ENCODE results near the gene MRPL44. TPM values are rescaled to one million over a fixed set of nuclear protein-coding genes. Genes with fewer than 3 reads are reported as not detected.

MRPL44 gene
- total RNA-seq, 3 donors from 2014 or later (not counting 1 experiment from before 2014, with no cell fraction given): 27.6 to 35.1 (median 31.0) TPM

GRCh38 chr2:224004105-224004695 is 46.9 kb downstream of the MRPL44 start:
- no peak for ATAC-seq
- no peak for DNase-seq
- no peak overlapping the region for H3K27ac ChIP-seq (ENCODE audit: low read length)
- WGBS (ENCODE audit: insufficient coverage): 86% methylated on average over 16 of the region's 16 CpGs
- no peaks in the 10 kb centered on the region for H3K27me3 Mint-ChIP-seq (ENCODE audit: low read depth in 2 of 2)
- no peaks in the 10 kb centered on the region for H3K4me1 Mint-ChIP-seq
- no peak overlapping the region for H3K4me3 ChIP-seq (ENCODE audit: low read length)
- H3K27ac Mint-ChIP-seq: no peak overlapping the region
- H3K9me3 ChIP-seq (ENCODE audit: control insufficient read depth, insufficient read depth, low read length): no peaks in the 10 kb centered on the region
- H3K36me3 ChIP-seq (ENCODE audit: control insufficient read depth, insufficient read depth, low read length): no peaks in the 10 kb centered on the region
- H3K9me3 Mint-ChIP-seq: no peaks in the 10 kb centered on the region
- no peak for TF ChIP-seq CTCF (IDR thresholded peaks at IDR 0.05)
- H3K36me3 Mint-ChIP-seq: no peaks in the 10 kb centered on the region
- no peaks in the 10 kb centered on the region for H3K4me1 ChIP-seq (ENCODE audit: control insufficient read depth, insufficient read depth, low read length)
- intact Hi-C loops (cut with micrococcal nuclease): no loop called here
- no peaks in the 10 kb centered on the region for H3K27me3 ChIP-seq (ENCODE audit: control insufficient read depth, insufficient read depth, low read length)
- H3K4me3 Mint-ChIP-seq: no peak overlapping the region

GRCh38 chr2:224008702-224009261 is 51.5 kb downstream of the MRPL44 start:
- no peaks in the 10 kb centered on the region for H3K27me3 Mint-ChIP-seq (ENCODE audit: low read depth in 2 of 2)
- Histone ChIP-seq H3K9me3 (ENCODE audit: control insufficient read depth, insufficient read depth, low read length) (no peaks in the 10 kb centered on the region), H3K4me3 (ENCODE audit: low read length) (no peak overlapping the region), H3K27me3 (ENCODE audit: control insufficient read depth, insufficient read depth, low read length) (no peaks in the 10 kb centered on the region), H3K27ac (ENCODE audit: low read length) (no peak overlapping the region), H3K4me1 (ENCODE audit: control insufficient read depth, insufficient read depth, low read length) (no peaks in the 10 kb centered on the region), H3K36me3 (ENCODE audit: control insufficient read depth, insufficient read depth, low read length) (no peaks in the 10 kb centered on the region)
- no peak overlapping the region for H3K4me3 Mint-ChIP-seq
- DNase-seq (no peak), ATAC-seq (no peak)
- no peak overlapping the region for H3K27ac Mint-ChIP-seq
- H3K4me1 Mint-ChIP-seq: peaks cover 4 to 11% of the 10 kb centered on the region in 2 donors
- TF ChIP-seq CTCF (IDR thresholded peaks at IDR 0.05): no peak
- intact Hi-C loops (cut with micrococcal nuclease): no loop called here
- H3K9me3 Mint-ChIP-seq: no peaks in the 10 kb centered on the region
- H3K36me3 Mint-ChIP-seq: no peaks in the 10 kb centered on the region
- WGBS (ENCODE audit: insufficient coverage): 87% methylated on average over 12 of the region's 12 CpGs

- Histone ChIP-seq H3K27ac (ENCODE audit: low read length) (no peak overlapping the region), H3K4me3 (ENCODE audit: low read length) (no peak overlapping the region), H3K9me3 (ENCODE audit: control insufficient read depth, insufficient read depth, low read length) (no peaks in the 10 kb centered on the region), H3K27me3 (ENCODE audit: control insufficient read depth, insufficient read depth, low read length) (no peaks in the 10 kb centered on the region), H3K36me3 (ENCODE audit: control insufficient read depth, insufficient read depth, low read length) (no peaks in the 10 kb centered on the region), H3K4me1 (ENCODE audit: control insufficient read depth, insufficient read depth, low read length) (no peaks in the 10 kb centered on the region)
- Mint-ChIP-seq H3K4me3 (no peak overlapping the region), H3K36me3 (no peaks in the 10 kb centered on the region), H3K27ac (no peak overlapping the region), H3K9me3 (no peaks in the 10 kb centered on the region), H3K4me1 (peaks cover 4 to 11% of the 10 kb centered on the region in 2 donors), H3K27me3 (ENCODE audit: low read depth in 2 of 2) (no peaks in the 10 kb centered on the region)
- intact Hi-C loops (cut with micrococcal nuclease): no loop called here
- DNase-seq (no peak), ATAC-seq (no peak)
- WGBS (ENCODE audit: insufficient coverage): 86% methylated on average over 4 of the region's 5 CpGs
- TF ChIP-seq CTCF (IDR thresholded peaks at IDR 0.05): no peak
Observed at GRCh38 chr2:224009605-224010315, 52.5 kb downstream of the MRPL44 start.

All from natural killer cell (primary cell).